HUDEP-2 (cell line): ENCODE results near the gene C14orf132.

Experiments
- DNase-seq, 76 experiments: peaks; one replicate each; lab custom pipeline; 2025; ENCODE audit not compliant: unreplicated experiment in 76 of 76; lab: John Stamatoyannopoulos, UW

C14orf132 gene

GRCh38 chr14:96096639-96097610, 57.8 kb downstream of the C14orf132 start:
- DNase-seq, result no peak

DNA sequence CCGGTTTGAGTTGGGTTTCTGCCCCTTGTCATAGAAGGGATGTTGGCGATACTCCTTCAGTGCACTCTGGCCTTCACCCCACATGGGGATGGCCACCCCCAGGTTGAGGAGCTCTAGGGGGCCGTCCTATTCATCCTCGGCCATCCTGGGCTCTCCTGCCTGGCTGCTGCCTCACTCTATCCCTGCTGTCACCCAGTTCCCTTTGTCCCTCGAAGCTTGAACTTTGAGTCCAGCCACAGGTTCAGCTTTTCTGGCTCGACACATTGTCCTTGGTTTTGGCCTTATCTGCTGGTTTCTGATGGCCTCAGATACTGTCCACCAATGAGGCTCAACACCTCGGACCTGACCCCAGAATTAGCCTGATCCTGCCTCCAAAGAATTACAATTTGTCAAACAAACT, 58.6 kb downstream of the C14orf132 start:
- DNase-seq, result no peak

DNA sequence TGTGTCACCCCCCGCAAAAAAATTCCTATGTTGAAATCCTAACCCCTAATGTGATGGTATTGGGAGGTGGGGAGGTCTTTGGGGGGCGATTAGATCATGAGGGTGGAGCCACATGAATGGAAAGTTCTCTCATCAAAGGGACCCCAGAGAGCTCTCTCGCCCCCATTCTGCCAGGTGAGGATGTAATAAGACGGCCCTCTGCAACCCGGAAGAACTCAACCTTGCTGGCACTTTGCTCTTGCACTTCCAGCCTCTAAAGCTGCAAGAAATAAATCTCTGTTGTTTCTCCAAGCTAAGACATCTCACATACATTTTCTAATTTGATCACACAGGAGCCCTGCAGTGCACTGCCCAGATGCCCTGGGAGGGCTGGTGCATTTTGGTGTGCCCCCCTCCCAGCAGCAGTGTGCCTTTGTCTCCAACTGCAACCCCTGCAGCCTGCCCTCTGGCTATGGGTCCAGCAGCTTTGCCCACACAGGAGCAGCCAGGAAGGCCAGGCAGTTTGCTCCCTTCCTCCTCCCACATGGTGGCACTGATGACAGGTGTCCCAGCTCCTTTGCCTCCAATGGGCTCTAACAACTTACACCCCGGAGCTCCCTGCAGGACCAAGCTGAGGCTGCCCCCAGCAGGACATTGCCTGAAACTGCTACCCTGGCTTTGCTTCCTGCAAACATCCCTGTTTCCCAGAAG, 59.3 kb downstream of the C14orf132 start:
- DNase-seq, result peak in 16 of 76 experiments; percentile 0 to 37 (median 6)

- DNase-seq, result no peak
These were observed 59.8 kb downstream of the C14orf132 start for GRCh38 chr14:96098999-96099335.

DNA sequence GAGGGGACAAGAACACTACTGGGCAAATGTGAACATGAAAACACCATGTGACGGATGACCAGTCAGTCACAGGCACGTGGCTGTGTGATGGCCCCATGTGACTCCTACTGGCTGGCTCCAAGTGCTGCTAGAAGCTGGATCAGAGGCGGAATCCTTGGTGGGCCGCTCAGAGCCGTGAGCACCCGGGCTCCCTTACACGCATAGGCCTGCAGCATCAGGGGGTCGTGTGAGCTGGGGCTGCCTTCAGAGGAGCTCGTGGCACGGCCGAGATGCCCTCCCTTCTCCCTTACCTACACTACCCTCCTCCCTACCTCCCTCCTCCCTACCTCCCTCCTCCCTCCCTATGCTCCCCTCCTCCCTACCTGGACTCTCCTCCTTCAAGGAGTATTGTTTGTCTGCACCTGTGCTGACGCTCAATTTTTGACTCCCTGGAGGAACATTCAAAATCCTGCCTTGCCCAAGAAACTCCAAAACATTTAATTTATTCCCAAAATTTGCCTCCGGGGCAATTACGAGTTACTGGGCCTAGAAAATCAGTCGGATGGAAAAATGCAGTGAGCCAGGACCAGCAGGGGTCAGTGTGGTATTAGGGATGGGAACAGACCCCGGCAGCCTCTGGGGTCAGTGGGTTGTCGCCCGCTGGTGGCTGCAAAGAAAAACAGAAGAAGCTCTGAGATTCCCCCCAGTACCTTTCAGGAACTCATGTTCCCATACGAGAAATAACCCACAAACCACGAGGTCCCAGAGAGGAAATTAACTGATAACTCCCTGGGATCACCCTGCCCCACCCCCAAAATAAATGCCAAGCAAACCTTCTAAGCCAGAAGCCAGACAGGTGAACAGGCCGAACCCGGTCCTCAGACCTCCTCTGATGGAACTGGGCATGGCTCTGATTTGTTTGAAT, 61.3 kb downstream of the C14orf132 start:
- DNase-seq, result peak in 59 of 76 experiments; percentile 3 to 77 (median 39)

DNA sequence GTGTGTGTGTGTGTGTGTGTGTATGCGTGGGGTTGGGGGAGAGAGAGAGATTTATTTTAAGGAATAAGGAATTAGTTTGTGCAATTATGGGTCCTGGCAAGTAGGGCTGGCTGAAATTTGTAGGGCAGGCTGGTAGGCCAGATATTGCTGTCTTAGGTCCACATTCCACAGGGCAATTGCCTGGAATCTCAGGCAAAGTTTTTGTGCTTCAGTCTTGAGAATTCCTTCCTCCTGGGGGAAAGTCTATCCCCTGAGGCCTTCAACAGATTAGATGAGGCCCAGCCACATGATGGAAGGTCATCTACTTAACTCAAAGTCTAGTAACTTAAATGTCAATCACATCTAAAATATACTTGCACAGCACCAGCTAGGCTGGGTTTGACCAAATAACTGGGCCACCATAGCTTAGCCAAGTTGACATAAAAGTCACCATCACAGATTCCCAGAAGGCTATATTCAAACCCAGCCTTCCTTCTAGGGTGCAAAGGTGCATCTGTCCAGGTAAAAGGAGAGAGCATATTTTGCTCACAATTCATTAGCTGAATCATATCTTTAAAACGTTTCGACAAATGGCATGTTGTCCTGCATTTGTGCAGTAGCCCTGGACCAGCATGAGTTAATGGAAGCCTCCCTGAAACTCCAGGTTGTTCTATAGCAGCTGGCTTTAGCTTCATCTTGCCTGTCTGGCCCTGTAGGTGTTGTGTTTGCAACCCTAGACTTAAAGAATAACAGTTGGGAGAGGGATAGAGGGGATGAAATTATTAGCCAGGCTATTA, 63.1 kb downstream of the C14orf132 start:
- no peak for DNase-seq

- no peak for DNase-seq
These were observed 63.9 kb downstream of the C14orf132 start for GRCh38 chr14:96103075-96103474.

GRCh38 chr14:96103560-96104460, 64.6 kb downstream of the C14orf132 start:
- DNase-seq, result no peak

GRCh38 chr14:96104469-96105057, 65.4 kb downstream of the C14orf132 start:
- DNase-seq, result no peak

DNA sequence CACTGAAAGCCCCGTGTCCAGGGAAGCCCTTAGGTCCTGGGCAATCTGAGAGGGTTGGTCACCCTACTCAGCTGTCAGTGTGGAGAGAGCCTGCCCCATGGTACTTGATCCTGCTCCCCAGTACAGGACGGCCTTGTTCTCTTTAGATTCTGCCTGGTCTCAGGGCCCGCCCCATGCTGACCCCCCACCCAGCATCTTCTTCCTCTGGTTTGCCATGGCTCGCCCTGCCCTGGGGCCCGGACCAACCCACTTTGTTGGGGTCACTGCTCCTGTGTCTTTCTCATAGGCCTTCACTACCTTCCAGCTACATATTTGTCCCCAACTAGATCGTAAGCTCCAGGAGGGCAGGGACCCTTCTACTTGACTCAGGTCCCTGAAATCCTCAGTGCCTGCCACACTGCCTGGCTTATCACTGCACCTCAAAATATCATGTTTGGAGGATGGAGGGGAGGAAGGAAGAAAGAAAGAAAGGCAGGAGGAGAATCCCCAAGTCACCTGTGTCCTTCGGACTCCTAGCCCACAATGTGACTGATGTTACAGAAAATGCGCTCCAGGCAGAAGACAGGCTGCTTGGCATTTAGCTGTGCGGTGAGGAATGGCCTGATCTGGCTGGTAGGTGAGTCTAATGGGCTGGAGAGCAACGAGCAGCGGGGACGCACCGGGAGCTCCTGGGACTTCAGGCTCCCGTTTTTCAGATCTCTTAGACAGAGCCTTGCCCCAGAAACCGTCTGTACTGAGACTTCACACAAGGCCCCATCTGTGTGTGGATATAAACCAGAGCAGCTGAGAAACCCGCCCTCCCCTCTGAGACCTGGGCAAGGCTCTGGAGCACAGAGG, 66.1 kb downstream of the C14orf132 start:
- no peak for DNase-seq

DNA sequence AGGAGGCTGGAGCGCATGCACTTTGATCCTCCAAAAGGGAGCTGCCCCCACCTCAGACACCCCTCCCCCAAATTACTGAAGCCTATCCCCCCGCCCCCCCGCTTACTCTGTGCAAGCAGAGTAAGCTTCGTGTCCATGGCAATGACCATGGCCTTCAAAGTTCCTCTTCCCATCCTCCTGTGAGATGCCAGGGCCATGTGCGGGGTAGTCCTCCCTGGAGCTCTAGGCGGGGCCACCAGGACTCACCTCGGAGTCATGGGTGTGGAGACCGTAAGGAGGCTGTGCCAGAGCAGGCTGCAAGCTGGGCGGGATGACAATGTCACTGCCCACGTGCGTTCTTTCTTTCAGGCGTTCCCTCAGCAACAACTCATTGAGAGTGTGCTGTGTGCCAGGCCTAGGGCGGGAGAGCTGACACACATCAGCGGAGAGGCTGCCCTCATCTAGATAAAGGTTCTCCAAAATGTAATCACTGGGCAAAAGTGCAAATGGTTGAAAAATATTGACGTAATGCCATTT, 66.8 kb downstream of the C14orf132 start:
- peak in 32 of 76 experiments; percentile 1 to 58 (median 26) for DNase-seq

DNA sequence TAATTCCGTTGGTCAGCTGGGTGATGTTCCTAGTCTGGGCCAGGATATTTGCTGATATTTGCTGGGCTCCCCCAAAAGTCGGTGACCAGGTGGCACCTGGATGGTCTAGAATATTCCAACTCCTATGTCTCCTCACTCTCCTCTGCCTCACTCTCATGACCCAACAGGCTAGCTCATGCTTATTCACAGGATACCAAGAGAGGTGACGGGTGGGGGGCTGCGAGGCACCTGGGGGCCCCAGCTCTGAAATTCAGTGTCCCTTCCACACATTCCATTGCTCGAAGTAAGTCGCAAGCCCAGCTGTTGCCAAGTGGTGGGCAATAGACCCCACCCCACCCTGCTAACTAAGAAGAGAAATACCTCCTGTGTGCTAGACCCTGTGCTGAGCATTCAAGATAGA, 67.7 kb downstream of the C14orf132 start:
- DNase-seq, result no peak

- no peak for DNase-seq
These were observed 69.1 kb downstream of the C14orf132 start for GRCh38 chr14:96108061-96108795.

DNA sequence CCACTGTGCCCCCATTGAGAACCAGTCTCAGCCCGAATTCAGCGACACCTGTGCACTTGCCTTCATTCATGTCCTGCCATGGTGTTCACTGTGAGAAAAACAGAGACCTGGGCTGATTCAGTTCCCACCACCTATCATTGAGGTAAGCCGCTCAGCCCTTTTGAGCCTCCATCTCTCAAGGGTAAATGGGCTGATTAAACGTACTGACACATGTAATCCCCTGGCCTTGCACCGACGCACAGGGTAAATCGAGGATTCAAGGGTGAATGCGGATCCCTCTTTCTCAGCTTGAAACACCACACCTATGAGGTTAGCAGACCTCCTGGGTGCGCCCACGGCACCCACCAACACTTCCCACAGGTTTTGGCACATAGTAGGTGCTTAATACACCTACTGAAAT, 69.7 kb downstream of the C14orf132 start:
- DNase-seq, result no peak

DNA sequence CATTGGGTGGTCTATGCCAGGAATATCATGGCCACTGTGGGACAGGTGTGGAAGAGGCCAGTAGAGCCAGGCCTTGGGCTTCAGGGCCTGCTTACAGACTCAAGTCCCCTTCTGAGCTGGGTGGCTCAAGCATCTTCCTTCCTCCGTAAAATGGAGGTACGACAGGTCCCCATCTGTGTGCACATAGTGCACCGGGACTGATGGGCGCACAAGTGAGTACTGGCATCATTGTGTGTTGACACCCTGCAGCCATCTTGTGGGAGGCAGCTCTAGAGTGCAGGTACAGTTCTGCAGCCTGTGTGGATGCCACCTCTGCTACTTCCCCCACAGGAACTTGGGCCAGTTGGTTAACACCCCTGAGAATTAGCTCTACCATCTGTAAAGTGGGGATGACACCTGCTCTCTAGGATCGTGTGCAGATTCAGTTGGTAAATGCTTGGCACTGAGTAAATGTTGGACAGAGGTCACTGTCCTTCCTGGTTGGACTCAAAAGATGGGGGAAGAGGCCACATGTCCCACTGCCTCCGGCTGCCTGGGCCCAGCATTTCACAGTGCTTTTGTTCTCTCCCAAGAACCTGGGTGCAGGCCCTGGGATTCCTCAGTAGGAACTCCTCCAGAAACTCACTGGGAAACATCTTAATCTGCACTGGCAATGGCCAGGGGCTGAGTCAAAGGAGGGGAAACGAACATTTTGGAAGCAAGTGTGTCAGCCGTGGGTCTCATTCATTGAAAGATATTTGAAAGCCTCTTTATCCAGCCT, 70.6 kb downstream of the C14orf132 start:
- DNase-seq, result no peak

- DNase-seq, result no peak
These were observed 72.9 kb downstream of the C14orf132 start for GRCh38 chr14:96112032-96112431.
